DND-41 (cell line): Measurements from ENCODE around the gene GVQW3.

Experiments used
- EZH2 ChIP-seq: IDR thresholded peaks from 3 replicates; pipeline ENCODE4 v1.6.1; 2012; ENCODE audit warnings: borderline replicate concordance, low read depth, mild to moderate bottlenecking, moderate library complexity, low read length, inconsistent platforms; ENCODE audit not compliant: severe bottlenecking
- TF ChIP-seq, protein P1 (sequence below): IDR thresholded peaks from 2 replicates; pipeline ENCODE4 v1.5.1; 2012; ENCODE audit warnings: borderline replicate concordance, low read length, moderate library complexity, mild to moderate bottlenecking; ENCODE audit not compliant: poor library complexity, severe bottlenecking; ENCODE audit errors: extremely low read depth

DNA sequence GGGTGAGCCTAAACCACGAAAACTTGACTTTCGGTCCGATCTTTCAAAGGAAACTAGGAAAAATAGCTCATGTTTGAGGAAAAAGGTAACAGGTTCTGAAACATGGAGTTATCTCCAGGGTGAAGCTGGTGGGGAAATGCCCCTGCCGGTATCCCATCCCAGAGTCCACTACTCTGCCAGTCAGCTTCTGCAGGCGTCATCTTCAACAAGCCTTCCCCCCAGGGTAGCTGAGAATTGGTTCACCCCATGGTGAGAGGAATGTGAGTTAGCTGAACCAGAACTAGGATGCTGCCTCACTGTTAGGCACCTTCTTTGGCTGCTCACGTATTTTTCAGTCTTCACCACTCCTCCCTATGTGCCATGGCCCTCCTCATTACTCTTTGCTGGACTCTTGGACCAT, 1.1 kb downstream of the GVQW3 start:
- no peak for TF ChIP-seq EZH2
- TF ChIP-seq, protein P1, sequence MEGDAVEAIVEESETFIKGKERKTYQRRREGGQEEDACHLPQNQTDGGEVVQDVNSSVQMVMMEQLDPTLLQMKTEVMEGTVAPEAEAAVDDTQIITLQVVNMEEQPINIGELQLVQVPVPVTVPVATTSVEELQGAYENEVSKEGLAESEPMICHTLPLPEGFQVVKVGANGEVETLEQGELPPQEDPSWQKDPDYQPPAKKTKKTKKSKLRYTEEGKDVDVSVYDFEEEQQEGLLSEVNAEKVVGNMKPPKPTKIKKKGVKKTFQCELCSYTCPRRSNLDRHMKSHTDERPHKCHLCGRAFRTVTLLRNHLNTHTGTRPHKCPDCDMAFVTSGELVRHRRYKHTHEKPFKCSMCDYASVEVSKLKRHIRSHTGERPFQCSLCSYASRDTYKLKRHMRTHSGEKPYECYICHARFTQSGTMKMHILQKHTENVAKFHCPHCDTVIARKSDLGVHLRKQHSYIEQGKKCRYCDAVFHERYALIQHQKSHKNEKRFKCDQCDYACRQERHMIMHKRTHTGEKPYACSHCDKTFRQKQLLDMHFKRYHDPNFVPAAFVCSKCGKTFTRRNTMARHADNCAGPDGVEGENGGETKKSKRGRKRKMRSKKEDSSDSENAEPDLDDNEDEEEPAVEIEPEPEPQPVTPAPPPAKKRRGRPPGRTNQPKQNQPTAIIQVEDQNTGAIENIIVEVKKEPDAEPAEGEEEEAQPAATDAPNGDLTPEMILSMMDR = no peak
